ENCODE data around the gene GABRG3. TPM values are rescaled to one million over a fixed set of nuclear protein-coding genes. Genes with fewer than 3 reads are reported as not detected.

Gene GABRG3
- total and polyA plus RNA-seq, 3 experiments from 2014 or later, result not detected

GRCh38 chr15:27448986-27449385, 478.0 kb downstream of the GABRG3 start:
- Histone ChIP-seq H3K4me1 (ENCODE audit: insufficient read depth, low read length) (no peaks in the 10 kb centered on the region), H3K27ac (ENCODE audit: low read depth, low read length) (no peak overlapping the region), H3K36me3 (ENCODE audit: insufficient read depth, low read length) (no peaks in the 10 kb centered on the region), H3K9me3 (ENCODE audit: low read length) (no peaks in the 10 kb centered on the region), H3K4me3 (ENCODE audit: low read length) (no peak overlapping the region), H3K27me3 (ENCODE audit: insufficient read depth, low read length, poor library complexity, severe bottlenecking) (no peaks in the 10 kb centered on the region)
- CTCF ChIA-PET, result no interaction called here
- peak overlapping the region in 1 of 8 donors; percentile 23 for H3K27ac Mint-ChIP-seq
- no peaks in the 10 kb centered on the region for H3K27me3 Mint-ChIP-seq
- H3K36me3 Mint-ChIP-seq, result no peaks in the 10 kb centered on the region
- POLR2A ChIA-PET, result no interaction called here
- no peak overlapping the region for H3K4me3 Mint-ChIP-seq
- DNase-seq, result no peak
- H3K9me3 Mint-ChIP-seq, result peaks cover 4 to 20% (median 11%) of the 10 kb centered on the region in 5 donors
- no peaks in the 10 kb centered on the region for H3K4me1 Mint-ChIP-seq

GRCh38 chr15:27449941-27450340, 479.0 kb downstream of the GABRG3 start:
- Mint-ChIP-seq H3K27ac (no peak overlapping the region), H3K9me3 (peaks cover 4 to 20% (median 13%) of the 10 kb centered on the region in 5 donors), H3K36me3 (no peaks in the 10 kb centered on the region), H3K4me1 (no peaks in the 10 kb centered on the region), H3K4me3 (no peak overlapping the region), H3K27me3 (no peaks in the 10 kb centered on the region)
- H3K27me3 ChIP-seq (ENCODE audit: insufficient read depth, low read length, poor library complexity, severe bottlenecking), result no peaks in the 10 kb centered on the region
- H3K4me3 ChIP-seq (ENCODE audit: low read length), result no peak overlapping the region
- no peaks in the 10 kb centered on the region for H3K4me1 ChIP-seq (ENCODE audit: insufficient read depth, low read length)
- ChIA-PET CTCF (no interaction called here), POLR2A (no interaction called here)
- no peak overlapping the region for H3K27ac ChIP-seq (ENCODE audit: low read depth, low read length)
- no peaks in the 10 kb centered on the region for H3K9me3 ChIP-seq (ENCODE audit: low read length)
- H3K36me3 ChIP-seq (ENCODE audit: insufficient read depth, low read length), result no peaks in the 10 kb centered on the region
- no peak for DNase-seq

- Mint-ChIP-seq H3K4me1 (no peaks in the 10 kb centered on the region), H3K27me3 (no peaks in the 10 kb centered on the region), H3K36me3 (no peaks in the 10 kb centered on the region), H3K9me3 (peaks cover 0 to 13% (median 8%) of the 10 kb centered on the region in 5 donors), H3K4me3 (no peak overlapping the region), H3K27ac (no peak overlapping the region)
- no peak overlapping the region for H3K27ac ChIP-seq (ENCODE audit: low read depth, low read length)
- DNase-seq, result no peak
- no peaks in the 10 kb centered on the region for H3K9me3 ChIP-seq (ENCODE audit: low read length)
- no peaks in the 10 kb centered on the region for H3K36me3 ChIP-seq (ENCODE audit: insufficient read depth, low read length)
- no peaks in the 10 kb centered on the region for H3K4me1 ChIP-seq (ENCODE audit: insufficient read depth, low read length)
- no peaks in the 10 kb centered on the region for H3K27me3 ChIP-seq (ENCODE audit: insufficient read depth, low read length, poor library complexity, severe bottlenecking)
- no peak overlapping the region for H3K4me3 ChIP-seq (ENCODE audit: low read length)
- POLR2A ChIA-PET, result no interaction called here
- CTCF ChIA-PET, result no interaction called here
Observed at GRCh38 chr15:27454281-27455075, 483.5 kb downstream of the GABRG3 start.

GRCh38 chr15:27456807-27457206, 485.8 kb downstream of the GABRG3 start:
- Histone ChIP-seq H3K27ac (ENCODE audit: low read depth, low read length) (no peak overlapping the region), H3K4me1 (ENCODE audit: insufficient read depth, low read length) (no peaks in the 10 kb centered on the region), H3K27me3 (ENCODE audit: insufficient read depth, low read length, poor library complexity, severe bottlenecking) (no peaks in the 10 kb centered on the region), H3K4me3 (ENCODE audit: low read length) (no peak overlapping the region), H3K9me3 (ENCODE audit: low read length) (no peaks in the 10 kb centered on the region), H3K36me3 (ENCODE audit: insufficient read depth, low read length) (no peaks in the 10 kb centered on the region)
- CTCF ChIA-PET, result no interaction called here
- H3K4me1 Mint-ChIP-seq, result no peaks in the 10 kb centered on the region
- no peak overlapping the region for H3K27ac Mint-ChIP-seq
- H3K4me3 Mint-ChIP-seq, result no peak overlapping the region
- DNase-seq, result no peak
- POLR2A ChIA-PET, result no interaction called here
- H3K36me3 Mint-ChIP-seq, result no peaks in the 10 kb centered on the region
- peaks cover 0 to 10% (median 6%) of the 10 kb centered on the region in 5 donors for H3K9me3 Mint-ChIP-seq
- H3K27me3 Mint-ChIP-seq, result no peaks in the 10 kb centered on the region

- Histone ChIP-seq H3K4me3 (ENCODE audit: low read length) (no peak overlapping the region), H3K27me3 (ENCODE audit: insufficient read depth, low read length, poor library complexity, severe bottlenecking) (no peaks in the 10 kb centered on the region), H3K4me1 (ENCODE audit: insufficient read depth, low read length) (no peaks in the 10 kb centered on the region), H3K9me3 (ENCODE audit: low read length) (no peaks in the 10 kb centered on the region), H3K27ac (ENCODE audit: low read depth, low read length) (no peak overlapping the region), H3K36me3 (ENCODE audit: insufficient read depth, low read length) (no peaks in the 10 kb centered on the region)
- H3K27me3 Mint-ChIP-seq, result no peaks in the 10 kb centered on the region
- CTCF ChIA-PET, result no interaction called here
- no peak for DNase-seq
- POLR2A ChIA-PET, result no interaction called here
- H3K4me3 Mint-ChIP-seq, result no peak overlapping the region
- H3K9me3 Mint-ChIP-seq, result peaks cover 0 to 11% (median 11%) of the 10 kb centered on the region in 5 donors
- no peaks in the 10 kb centered on the region for H3K36me3 Mint-ChIP-seq
- no peak overlapping the region for H3K27ac Mint-ChIP-seq
- H3K4me1 Mint-ChIP-seq, result no peaks in the 10 kb centered on the region
Observed at GRCh38 chr15:27457766-27458165, 486.8 kb downstream of the GABRG3 start.

- Histone ChIP-seq H3K27ac (ENCODE audit: low read depth, low read length) (no peak overlapping the region), H3K36me3 (ENCODE audit: insufficient read depth, low read length) (no peaks in the 10 kb centered on the region), H3K4me1 (ENCODE audit: insufficient read depth, low read length) (no peaks in the 10 kb centered on the region), H3K9me3 (ENCODE audit: low read length) (no peaks in the 10 kb centered on the region), H3K4me3 (ENCODE audit: low read length) (no peak overlapping the region), H3K27me3 (ENCODE audit: insufficient read depth, low read length, poor library complexity, severe bottlenecking) (no peaks in the 10 kb centered on the region)
- no peaks in the 10 kb centered on the region for H3K36me3 Mint-ChIP-seq
- DNase-seq, result no peak
- H3K4me3 Mint-ChIP-seq, result no peak overlapping the region
- H3K4me1 Mint-ChIP-seq, result no peaks in the 10 kb centered on the region
- H3K27ac Mint-ChIP-seq, result no peak overlapping the region
- CTCF ChIA-PET, result no interaction called here
- POLR2A ChIA-PET, result no interaction called here
- peaks cover 0 to 11% (median 11%) of the 10 kb centered on the region in 5 donors for H3K9me3 Mint-ChIP-seq
- no peaks in the 10 kb centered on the region for H3K27me3 Mint-ChIP-seq
Observed at GRCh38 chr15:27458345-27459084, 487.5 kb downstream of the GABRG3 start.

GRCh38 chr15:27459836-27460235, 488.9 kb downstream of the GABRG3 start:
- H3K27ac Mint-ChIP-seq, result no peak overlapping the region
- no peaks in the 10 kb centered on the region for H3K27me3 Mint-ChIP-seq
- Histone ChIP-seq H3K4me1 (ENCODE audit: insufficient read depth, low read length) (no peaks in the 10 kb centered on the region), H3K27ac (ENCODE audit: low read depth, low read length) (no peak overlapping the region), H3K27me3 (ENCODE audit: insufficient read depth, low read length, poor library complexity, severe bottlenecking) (no peaks in the 10 kb centered on the region), H3K4me3 (ENCODE audit: low read length) (no peak overlapping the region), H3K36me3 (ENCODE audit: insufficient read depth, low read length) (no peaks in the 10 kb centered on the region), H3K9me3 (ENCODE audit: low read length) (no peaks in the 10 kb centered on the region)
- H3K9me3 Mint-ChIP-seq, result peaks cover 2 to 18% (median 11%) of the 10 kb centered on the region in 5 donors
- H3K36me3 Mint-ChIP-seq, result no peaks in the 10 kb centered on the region
- ChIA-PET CTCF (no interaction called here), POLR2A (no interaction called here)
- H3K4me3 Mint-ChIP-seq, result no peak overlapping the region
- no peak for DNase-seq
- no peaks in the 10 kb centered on the region for H3K4me1 Mint-ChIP-seq

- ChIA-PET POLR2A (no interaction called here), CTCF (no interaction called here)
- peaks cover 2 to 18% (median 11%) of the 10 kb centered on the region in 5 donors for H3K9me3 Mint-ChIP-seq
Observed at GRCh38 chr15:27461181-27461580, 490.2 kb downstream of the GABRG3 start.

More at GRCh38 chr15:27461181-27461580, 490.2 kb downstream of the GABRG3 start:
- no peak for DNase-seq
- Histone ChIP-seq H3K4me1 (ENCODE audit: insufficient read depth, low read length) (no peaks in the 10 kb centered on the region), H3K4me3 (ENCODE audit: low read length) (no peak overlapping the region), H3K9me3 (ENCODE audit: low read length) (no peaks in the 10 kb centered on the region), H3K36me3 (ENCODE audit: insufficient read depth, low read length) (no peaks in the 10 kb centered on the region), H3K27me3 (ENCODE audit: insufficient read depth, low read length, poor library complexity, severe bottlenecking) (no peaks in the 10 kb centered on the region), H3K27ac (ENCODE audit: low read depth, low read length) (no peak overlapping the region)
- Mint-ChIP-seq H3K27me3 (no peaks in the 10 kb centered on the region), H3K36me3 (no peaks in the 10 kb centered on the region), H3K27ac (no peak overlapping the region), H3K4me1 (no peaks in the 10 kb centered on the region), H3K4me3 (no peak overlapping the region)

Data from CD8-positive, alpha-beta memory T cell (primary cell).